HL-60 (cell line): ENCODE results near the gene ANGPTL2.
A peak's percentile ranks its signal among the peaks of the same experiment; 100 is the strongest.

Experiments used
- DNase-seq, 2 experiments: peaks; one replicate each; pipeline ENCODE4 v3.0.0-alpha.2; 2010 to 2020; ENCODE audit warnings: low read depth in 1 of 2, low spot score in 1 of 2
- H3K27ac ChIP-seq: fragments of 250-450 bp; sonication (Bioruptor Pico); replicated peaks from 2 replicates; pipeline ENCODE4 v1.5.1; 2020; ENCODE audit warnings: mild to moderate bottlenecking, moderate library complexity
- H3K27me3 ChIP-seq: fragments of 250-450 bp; sonication (Bioruptor Pico); 2 replicates; pipeline ENCODE4 v1.5.1; 2021; ENCODE audit warnings: mild to moderate bottlenecking, moderate library complexity; ENCODE audit not compliant: insufficient read depth, poor library complexity, severe bottlenecking
- H3K4me3 ChIP-seq: replicated peaks from 2 replicates; pipeline ENCODE4 v1.5.1; 2011; ENCODE audit warnings: mild to moderate bottlenecking, control low read depth, low read length; ENCODE audit not compliant: insufficient read depth
- CTCF ChIP-seq: IDR thresholded peaks from one replicate; pipeline ENCODE4 v1.5.1; 2011; ENCODE audit warnings: low read length, control low read depth, inconsistent platforms; ENCODE audit not compliant: insufficient read depth
- GABPA ChIP-seq: IDR thresholded peaks from 2 replicates; pipeline ENCODE4 v1.6.1; 2012; ENCODE audit warnings: low read depth
- POLR2AphosphoS5 ChIP-seq: IDR thresholded peaks from 2 replicates; pipeline ENCODE4 v1.6.1; 2012; ENCODE audit warnings: low read depth
- SPI1 ChIP-seq: IDR thresholded peaks from 2 replicates; pipeline ENCODE4 v1.6.1; 2012; ENCODE audit warnings: low read depth, mild to moderate bottlenecking, borderline replicate concordance
- TF ChIP-seq, protein P1 (sequence below): IDR thresholded peaks from 2 replicates; pipeline ENCODE4 v1.6.1; 2012; ENCODE audit warnings: low read depth; ENCODE audit not compliant: insufficient replicate concordance

ANGPTL2 gene

GRCh38 chr9:127049044-127049443 lies 73.4 kb downstream of the ANGPTL2 start:
- peak; percentile 8 to 42 for DNase-seq
- TF ChIP-seq CTCF (no peak), SPI1 (0 out of 2 replicates have a peak, but pooled peaks have one; percentile 12), GABPA (no peak)
- TF ChIP-seq, protein P1, sequence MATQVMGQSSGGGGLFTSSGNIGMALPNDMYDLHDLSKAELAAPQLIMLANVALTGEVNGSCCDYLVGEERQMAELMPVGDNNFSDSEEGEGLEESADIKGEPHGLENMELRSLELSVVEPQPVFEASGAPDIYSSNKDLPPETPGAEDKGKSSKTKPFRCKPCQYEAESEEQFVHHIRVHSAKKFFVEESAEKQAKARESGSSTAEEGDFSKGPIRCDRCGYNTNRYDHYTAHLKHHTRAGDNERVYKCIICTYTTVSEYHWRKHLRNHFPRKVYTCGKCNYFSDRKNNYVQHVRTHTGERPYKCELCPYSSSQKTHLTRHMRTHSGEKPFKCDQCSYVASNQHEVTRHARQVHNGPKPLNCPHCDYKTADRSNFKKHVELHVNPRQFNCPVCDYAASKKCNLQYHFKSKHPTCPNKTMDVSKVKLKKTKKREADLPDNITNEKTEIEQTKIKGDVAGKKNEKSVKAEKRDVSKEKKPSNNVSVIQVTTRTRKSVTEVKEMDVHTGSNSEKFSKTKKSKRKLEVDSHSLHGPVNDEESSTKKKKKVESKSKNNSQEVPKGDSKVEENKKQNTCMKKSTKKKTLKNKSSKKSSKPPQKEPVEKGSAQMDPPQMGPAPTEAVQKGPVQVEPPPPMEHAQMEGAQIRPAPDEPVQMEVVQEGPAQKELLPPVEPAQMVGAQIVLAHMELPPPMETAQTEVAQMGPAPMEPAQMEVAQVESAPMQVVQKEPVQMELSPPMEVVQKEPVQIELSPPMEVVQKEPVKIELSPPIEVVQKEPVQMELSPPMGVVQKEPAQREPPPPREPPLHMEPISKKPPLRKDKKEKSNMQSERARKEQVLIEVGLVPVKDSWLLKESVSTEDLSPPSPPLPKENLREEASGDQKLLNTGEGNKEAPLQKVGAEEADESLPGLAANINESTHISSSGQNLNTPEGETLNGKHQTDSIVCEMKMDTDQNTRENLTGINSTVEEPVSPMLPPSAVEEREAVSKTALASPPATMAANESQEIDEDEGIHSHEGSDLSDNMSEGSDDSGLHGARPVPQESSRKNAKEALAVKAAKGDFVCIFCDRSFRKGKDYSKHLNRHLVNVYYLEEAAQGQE: no peak
- H3K27ac ChIP-seq: no peak overlapping the region
- no peaks in the 10 kb centered on the region for H3K27me3 ChIP-seq
- H3K4me3 ChIP-seq: no peak overlapping the region

DNA sequence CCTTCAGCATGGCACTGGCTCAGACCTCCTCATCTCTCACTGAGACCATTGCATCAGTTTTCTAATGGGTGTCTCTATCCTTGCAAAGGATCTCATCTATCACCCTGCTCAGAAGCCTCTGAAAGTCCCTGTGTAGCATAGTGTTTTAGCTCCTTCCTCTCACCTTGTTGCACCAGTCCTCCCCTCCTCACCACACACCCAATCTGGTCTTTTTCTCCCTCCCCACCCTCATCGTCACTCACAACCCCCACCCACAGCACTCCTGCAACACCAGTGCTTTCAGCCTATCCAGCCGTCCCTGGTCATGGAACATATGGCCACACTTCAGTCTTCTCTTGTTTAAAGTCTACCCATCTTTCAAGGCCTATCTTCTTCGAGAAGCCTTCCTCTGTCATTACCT lies 74.5 kb downstream of the ANGPTL2 start:
- TF ChIP-seq, protein P1: no peak
- TF ChIP-seq GABPA (no peak), CTCF (no peak), POLR2AphosphoS5 (no peak), SPI1 (no peak)
- no peak for DNase-seq
- Histone ChIP-seq H3K4me3 (no peak overlapping the region), H3K27me3 (peaks cover 5% of the 10 kb centered on the region), H3K27ac (no peak overlapping the region)

GRCh38 chr9:127045148-127045547 lies 77.3 kb downstream of the ANGPTL2 start:
- Histone ChIP-seq H3K27ac (no peak overlapping the region), H3K27me3 (peaks cover 5% of the 10 kb centered on the region), H3K4me3 (no peak overlapping the region)
- no peak for TF ChIP-seq SPI1
- DNase-seq: no peak

GRCh38 chr9:127039492-127039891 lies 82.9 kb downstream of the ANGPTL2 start:
- DNase-seq: no peak
- Histone ChIP-seq H3K27ac (no peak overlapping the region), H3K4me3 (no peak overlapping the region), H3K27me3 (peaks cover 5% of the 10 kb centered on the region)
- TF ChIP-seq SPI1 (no peak), CTCF (no peak), GABPA (no peak), POLR2AphosphoS5 (no peak)
- TF ChIP-seq, protein P1: no peak
